HEK293T (cell line): Measurements from ENCODE around the gene ITPK1.

ENCODE experiments used
- CTCF ChIA-PET: fragments of 350-600 bp; formaldehyde crosslinking; extraction: SDS; loops from one replicate; lab custom pipeline; 2021; ENCODE audit warnings: antibody characterized with exemption, inconsistent platforms; lab: Yijun Ruan, JAX
- POLR2A ChIA-PET: fragments of 350-600 bp; formaldehyde crosslinking; extraction: SDS; loops from one replicate; lab custom pipeline; 2020; ENCODE audit warnings: antibody characterized with exemption, inconsistent platforms; lab: Yijun Ruan, JAX
- DNase-seq: peaks from one replicate; pipeline ENCODE4 v3.0.0; 2012; ENCODE audit warnings: mixed read lengths; ENCODE audit errors: extremely low spot score
- ARNT ChIP-seq: fragments of 450-650 bp; IDR thresholded peaks from 2 replicates; pipeline ENCODE4 v1.6.1; 2017; ENCODE audit warnings: mild to moderate bottlenecking
- BHLHE40 ChIP-seq: fragments of 450-650 bp; IDR thresholded peaks from 2 replicates; pipeline ENCODE4 v1.6.1; 2016; ENCODE audit warnings: mild to moderate bottlenecking, moderate library complexity, borderline replicate concordance
- CTBP1 ChIP-seq: fragments of 450-650 bp; IDR thresholded peaks from 2 replicates; pipeline ENCODE4 v1.6.1; 2016; ENCODE audit warnings: borderline replicate concordance
- ELF4 ChIP-seq: fragments of 450-650 bp; IDR thresholded peaks from 2 replicates; pipeline ENCODE4 v1.6.1; 2017; ENCODE audit warnings: antibody characterized with exemption
- FOXA1 ChIP-seq: fragments of 450-650 bp; IDR thresholded peaks from 2 replicates; pipeline ENCODE4 v1.6.1; 2016; ENCODE audit warnings: mild to moderate bottlenecking
- FOXK2 ChIP-seq: fragments of 450-650 bp; IDR thresholded peaks from 2 replicates; pipeline ENCODE4 v1.6.1; 2016; ENCODE audit warnings: mild to moderate bottlenecking
- FOXM1 ChIP-seq: fragments of 450-650 bp; IDR thresholded peaks from 2 replicates; pipeline ENCODE4 v1.6.1; 2017; ENCODE audit warnings: mild to moderate bottlenecking, borderline replicate concordance
- HDGF ChIP-seq: fragments of 450-650 bp; IDR thresholded peaks from 2 replicates; pipeline ENCODE4 v1.6.1; 2017; ENCODE audit warnings: antibody characterized with exemption, borderline replicate concordance
- L3MBTL2 ChIP-seq: fragments of 450-650 bp; conservative IDR thresholded peaks from 2 replicates; pipeline ENCODE4 v1.6.1; 2016; ENCODE audit warnings: mild to moderate bottlenecking
- LEF1 ChIP-seq: fragments of 450-650 bp; IDR thresholded peaks from 2 replicates; pipeline ENCODE4 v1.6.1; 2017; ENCODE audit warnings: mild to moderate bottlenecking, borderline replicate concordance
- NFRKB ChIP-seq: fragments of 450-650 bp; IDR thresholded peaks from 2 replicates; pipeline ENCODE4 v1.6.1; 2016; ENCODE audit warnings: mild to moderate bottlenecking, moderate library complexity
- SP1 ChIP-seq: fragments of 450-650 bp; IDR thresholded peaks from 2 replicates; pipeline ENCODE4 v1.6.1; 2017
- SUZ12 ChIP-seq: fragments of 450-650 bp; IDR thresholded peaks from 2 replicates; pipeline ENCODE4 v1.6.1; 2016; ENCODE audit warnings: mild to moderate bottlenecking
- TARDBP ChIP-seq: fragments of 450-650 bp; IDR thresholded peaks from 2 replicates; pipeline ENCODE4 v1.6.1; 2016
- ZNF384 ChIP-seq: fragments of 450-650 bp; IDR thresholded peaks from 2 replicates; pipeline ENCODE4 v1.6.1; 2016
- TF ChIP-seq, protein P1 (sequence below): fragments of 450-650 bp; IDR thresholded peaks from 2 replicates; pipeline ENCODE4 v1.6.1; 2016

Gene ITPK1

DNA sequence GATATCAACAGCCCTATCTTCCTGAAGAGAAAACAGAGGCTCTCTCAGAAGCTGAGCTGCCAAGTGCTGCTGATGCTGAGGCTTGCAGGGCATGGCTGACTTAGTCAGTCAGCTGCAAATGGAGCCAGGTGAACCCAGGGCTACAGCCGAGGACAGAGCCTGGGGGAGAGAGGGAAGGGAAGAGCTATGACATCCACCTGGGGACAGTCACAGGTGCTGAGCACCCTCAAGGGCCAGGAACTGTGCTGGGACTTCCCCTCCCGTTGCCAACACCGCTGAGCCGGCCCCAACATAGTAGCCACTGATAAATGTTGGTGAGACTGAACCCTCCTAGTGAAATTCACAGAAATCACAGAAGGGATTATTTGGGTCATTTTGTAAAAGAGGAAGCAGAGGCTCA lies 199.5 kb downstream of the ITPK1 start:
- DNase-seq = no peak
- POLR2A ChIA-PET = no interaction called here
- no peak for TF ChIP-seq SUZ12
- TF ChIP-seq TARDBP = no peak
- TF ChIP-seq L3MBTL2 = no peak
- no peak for TF ChIP-seq BHLHE40
- CTCF ChIA-PET = no interaction called here

DNA sequence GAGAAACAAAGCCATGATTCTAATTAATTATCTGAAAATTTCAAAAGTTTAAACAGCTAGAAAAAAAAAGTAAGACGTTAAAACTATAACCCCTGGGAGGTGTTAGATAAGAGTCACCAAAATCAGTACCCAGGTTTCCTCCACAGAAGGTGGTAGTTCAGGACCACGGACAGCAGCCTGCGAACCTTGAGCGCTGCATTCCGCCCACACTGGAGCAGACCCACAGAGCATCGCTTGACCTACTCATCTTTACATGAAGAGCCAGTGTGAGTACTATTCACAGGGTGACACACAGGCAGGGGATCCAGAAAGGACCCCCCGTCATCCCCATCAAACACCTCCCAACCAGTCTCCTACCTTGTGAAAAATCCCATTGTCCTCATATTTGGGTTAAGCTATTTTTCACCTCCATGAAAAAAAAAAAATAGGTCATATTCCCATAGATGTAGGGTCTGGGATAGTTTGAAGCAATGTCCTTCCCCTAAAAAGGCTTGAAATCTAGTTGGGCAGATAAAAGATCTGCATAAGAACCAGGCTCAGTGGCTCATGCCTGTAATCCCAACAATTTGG lies 201.6 kb downstream of the ITPK1 start:
- DNase-seq = no peak
- POLR2A ChIA-PET = no interaction called here
- TF ChIP-seq HDGF (no peak), ARNT (no peak), FOXK2 (no peak), ELF4 (no peak), SP1 (no peak), L3MBTL2 (no peak), TARDBP (no peak), FOXM1 (no peak), FOXA1 (no peak), LEF1 (no peak), SUZ12 (no peak), BHLHE40 (no peak)
- TF ChIP-seq, protein P1, sequence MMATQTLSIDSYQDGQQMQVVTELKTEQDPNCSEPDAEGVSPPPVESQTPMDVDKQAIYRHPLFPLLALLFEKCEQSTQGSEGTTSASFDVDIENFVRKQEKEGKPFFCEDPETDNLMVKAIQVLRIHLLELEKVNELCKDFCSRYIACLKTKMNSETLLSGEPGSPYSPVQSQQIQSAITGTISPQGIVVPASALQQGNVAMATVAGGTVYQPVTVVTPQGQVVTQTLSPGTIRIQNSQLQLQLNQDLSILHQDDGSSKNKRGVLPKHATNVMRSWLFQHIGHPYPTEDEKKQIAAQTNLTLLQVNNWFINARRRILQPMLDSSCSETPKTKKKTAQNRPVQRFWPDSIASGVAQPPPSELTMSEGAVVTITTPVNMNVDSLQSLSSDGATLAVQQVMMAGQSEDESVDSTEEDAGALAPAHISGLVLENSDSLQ = no peak

DNA sequence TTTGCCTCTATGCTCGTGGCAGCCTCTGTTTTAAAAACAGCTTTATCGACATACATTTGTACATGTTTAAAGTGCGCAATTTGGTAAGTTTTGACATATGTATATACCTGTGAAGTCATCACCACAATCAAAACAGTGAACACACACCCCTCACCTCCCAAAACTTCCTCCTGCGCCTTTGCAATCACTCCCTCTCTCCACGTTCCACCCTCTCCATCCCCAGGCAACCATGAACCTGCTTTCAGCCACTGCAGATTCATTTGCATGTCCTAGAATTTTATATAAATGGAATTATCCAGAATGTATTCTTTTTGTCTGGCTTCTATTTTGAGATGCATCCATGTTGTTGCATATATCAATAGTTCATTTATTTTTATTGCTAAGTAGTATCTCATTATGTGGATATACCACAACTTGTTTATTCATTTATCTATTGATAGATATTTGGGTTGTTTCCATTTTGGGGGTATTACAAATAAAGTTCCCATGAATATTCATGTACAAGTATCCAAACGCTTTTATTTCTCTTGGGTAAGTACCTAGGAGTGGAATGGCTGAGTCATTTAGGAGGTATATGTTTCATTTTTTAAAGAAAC lies 208.3 kb downstream of the ITPK1 start:
- ChIA-PET CTCF (no interaction called here), POLR2A (no interaction called here)
- TF ChIP-seq FOXM1 (no peak), ELF4 (no peak), TARDBP (no peak), HDGF (no peak), ARNT (no peak), L3MBTL2 (no peak), LEF1 (no peak), SP1 (no peak), NFRKB (no peak), CTBP1 (no peak), FOXA1 (no peak), FOXK2 (no peak), ZNF384 (no peak), BHLHE40 (no peak), SUZ12 (no peak)
- TF ChIP-seq, protein P1 = no peak
- DNase-seq = no peak

More for the DNA sequence above, 201.6 kb downstream of the ITPK1 start:
- CTCF ChIA-PET = no interaction called here

DNA sequence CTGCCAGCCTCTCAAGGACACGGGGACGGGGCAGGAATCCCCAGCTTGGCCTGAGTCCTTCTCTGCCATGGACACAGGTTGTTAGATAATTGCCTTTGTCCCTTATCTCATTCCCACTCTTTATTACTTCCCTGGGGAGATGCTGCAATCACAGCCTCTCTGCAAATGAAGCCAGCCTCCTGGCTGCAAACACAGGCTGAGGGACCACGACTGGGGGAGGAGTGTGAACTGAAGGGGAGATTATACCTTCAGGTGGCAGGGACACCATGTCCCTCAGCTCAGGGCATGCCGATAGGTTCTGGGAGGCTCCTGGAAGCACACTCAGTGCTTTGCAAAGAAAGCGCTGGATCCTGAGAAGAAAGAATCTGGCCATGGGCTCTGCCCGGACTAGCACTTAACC lies 208.9 kb downstream of the ITPK1 start:
- TF ChIP-seq FOXA1 (no peak), CTBP1 (no peak), SP1 (no peak), SUZ12 (no peak), BHLHE40 (no peak), TARDBP (no peak), NFRKB (no peak), L3MBTL2 (no peak), FOXM1 (no peak), HDGF (no peak)
- TF ChIP-seq, protein P1 = no peak
- CTCF ChIA-PET = no interaction called here
- POLR2A ChIA-PET = no interaction called here
- DNase-seq = no peak

GRCh38 chr14:92906420-92906819 lies 209.3 kb downstream of the ITPK1 start:
- ChIA-PET POLR2A (no interaction called here), CTCF (no interaction called here)
- TF ChIP-seq TARDBP (no peak), LEF1 (no peak), NFRKB (no peak), ARNT (no peak), SP1 (no peak), CTBP1 (no peak), SUZ12 (no peak), FOXA1 (no peak), FOXM1 (no peak), FOXK2 (no peak)
- TF ChIP-seq, protein P1 = no peak
- no peak for DNase-seq

GRCh38 chr14:92905667-92906066 lies 210.1 kb downstream of the ITPK1 start:
- no peak for DNase-seq
- ChIA-PET POLR2A (no interaction called here), CTCF (no interaction called here)
- no peak for TF ChIP-seq TARDBP
- no peak for TF ChIP-seq BHLHE40
- no peak for TF ChIP-seq SUZ12
- TF ChIP-seq ARNT = no peak
- TF ChIP-seq FOXA1 = no peak
- TF ChIP-seq SP1 = no peak
- TF ChIP-seq ELF4 = no peak
- TF ChIP-seq LEF1 = no peak
- TF ChIP-seq, protein P1 = no peak
- no peak for TF ChIP-seq FOXK2
- no peak for TF ChIP-seq FOXM1
- no peak for TF ChIP-seq ZNF384
- no peak for TF ChIP-seq NFRKB
- no peak for TF ChIP-seq CTBP1
- TF ChIP-seq L3MBTL2 = no peak
- TF ChIP-seq HDGF = no peak
